ENCODE results near the gene OXSR1.

DNA sequence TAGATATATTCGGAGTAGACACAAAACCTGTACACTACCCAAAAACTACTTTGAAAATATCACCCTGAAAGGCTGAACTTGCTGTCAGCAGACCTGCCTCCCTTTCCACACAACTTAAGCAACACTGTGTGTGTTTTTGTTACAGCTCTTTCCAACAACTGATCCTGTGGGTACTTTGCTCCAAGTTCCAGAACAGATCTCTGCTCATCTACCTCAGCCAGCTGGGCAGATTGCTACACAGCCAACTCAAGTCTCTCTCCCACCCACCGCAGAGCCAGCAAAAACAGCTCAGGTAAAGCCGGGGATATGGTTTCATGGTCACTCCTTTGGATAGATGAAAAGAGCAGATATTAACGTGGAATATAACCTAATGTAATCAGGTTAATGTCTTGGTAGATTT, 80.6 kb downstream of the OXSR1 start:
- TF ChIP-seq CTCF (IDR thresholded peaks at IDR 0.05) (no peak), EP300 (IDR thresholded peaks at IDR 0.05) (no peak), POLR2A (IDR thresholded peaks at IDR 0.05) (no peak)
